Suprapubic skin (tissue), 4 donors: ENCODE measurements around the gene DIPK1A. TPM values are rescaled to one million over a fixed set of nuclear protein-coding genes. Genes with fewer than 3 reads are reported as not detected.
A peak's percentile ranks its signal among the peaks of the same experiment; 100 is the strongest.

Experiments used
- DNase-seq, 2 donors: peaks; one replicate each; pipeline ENCODE4 v3.0.0-alpha.2; 2019; ENCODE audit warnings: low spot score in 2 of 2
- H3K27ac ChIP-seq: fragments of 200-600 bp; sonication (generic); one replicate; pipeline ENCODE4 v1.5.1; 2019
- H3K27me3 ChIP-seq: fragments of 200-600 bp; sonication (generic); one replicate; pipeline ENCODE4 v1.5.1; 2019
- H3K36me3 ChIP-seq: fragments of 200-600 bp; sonication (generic); one replicate; pipeline ENCODE4 v1.5.1; 2019
- H3K4me1 ChIP-seq: fragments of 200-600 bp; sonication (generic); one replicate; pipeline ENCODE4 v1.5.1; 2019
- H3K4me3 ChIP-seq: fragments of 200-600 bp; sonication (generic); one replicate; pipeline ENCODE4 v1.5.1; 2019; ENCODE audit warnings: mild to moderate bottlenecking
- H3K9me3 ChIP-seq: fragments of 200-600 bp; sonication (generic); one replicate; pipeline ENCODE4 v1.5.1; 2019
- CTCF ChIP-seq, 2 donors: fragments of 200-600 bp in 1 of 2; fragments of 450-650 bp in 1 of 2; sonication (generic) in 1 of 2; IDR thresholded peaks; one replicate each; pipeline ENCODE4 v1.5.1; 2016 to 2019; ENCODE audit warnings: antibody characterized with exemption in 2 of 2, mild to moderate bottlenecking in 1 of 2, moderate library complexity in 1 of 2
- EP300 ChIP-seq: sonication (generic); formaldehyde crosslinking; IDR thresholded peaks from one replicate; pipeline ENCODE4 v1.6.1; 2017; ENCODE audit warnings: antibody characterized with exemption
- POLR2A ChIP-seq, 2 donors: fragments of 450-650 bp; IDR thresholded peaks; one replicate each; pipeline ENCODE4 v1.6.1; 2017; ENCODE audit warnings: antibody characterized with exemption in 2 of 2, mild to moderate bottlenecking in 2 of 2, moderate library complexity in 2 of 2
- POLR2AphosphoS5 ChIP-seq, 3 donors: sonication (generic); formaldehyde crosslinking; IDR thresholded peaks; one replicate each; pipeline ENCODE4 v1.6.1; 2017; ENCODE audit warnings: antibody characterized with exemption in 3 of 3
- WGBS: methylation state at CpG from one replicate; pipeline ENCODE4 v1.1.5; 2018; 5-methylcytosine and 5-hydroxymethylcytosine counted together
- total RNA-seq, 4 donors: library from RNA; depleted of rRNA; stranded (reverse); fragments of >200 nt; gene quantifications; one replicate each; pipeline ENCODE4 v1.1.0, GENCODE V29; 2016

Gene DIPK1A
- total RNA-seq, 4 donors from 2014 or later: 3.3 to 7.8 (median 5.3) TPM

- peaks cover 19% of the 10 kb centered on the region for H3K4me1 ChIP-seq
- no peak overlapping the region for H3K4me3 ChIP-seq
- no peaks in the 10 kb centered on the region for H3K27me3 ChIP-seq
- no peak overlapping the region for H3K27ac ChIP-seq
- DNase-seq: no peak
- WGBS: 84% methylated on average over 1 of the region's 1 CpG
- no peaks in the 10 kb centered on the region for H3K9me3 ChIP-seq
- TF ChIP-seq EP300: no peak
- TF ChIP-seq POLR2AphosphoS5 (IDR thresholded peaks at IDR 0.05): no peak
- TF ChIP-seq POLR2A (IDR thresholded peaks at IDR 0.05): no peak
- TF ChIP-seq CTCF (IDR thresholded peaks at IDR 0.05): no peak
- no peaks in the 10 kb centered on the region for H3K36me3 ChIP-seq
Measured at GRCh38 chr1:92958203-92958970, 2.9 kb downstream of the DIPK1A start.

GRCh38 chr1:92957030-92957734 is 4.1 kb downstream of the DIPK1A start:
- DNase-seq: no peak
- Histone ChIP-seq H3K27ac (no peak overlapping the region), H3K36me3 (no peaks in the 10 kb centered on the region), H3K4me1 (peaks cover 12% of the 10 kb centered on the region), H3K9me3 (no peaks in the 10 kb centered on the region), H3K27me3 (no peaks in the 10 kb centered on the region), H3K4me3 (no peak overlapping the region)
- 77% methylated on average over 5 of the region's 5 CpGs for WGBS
- TF ChIP-seq EP300: no peak
- TF ChIP-seq POLR2A (IDR thresholded peaks at IDR 0.05): no peak

GRCh38 chr1:92956254-92957029 is 4.8 kb downstream of the DIPK1A start:
- Histone ChIP-seq H3K9me3 (no peaks in the 10 kb centered on the region), H3K36me3 (no peaks in the 10 kb centered on the region), H3K27ac (no peak overlapping the region), H3K4me1 (peaks cover 10% of the 10 kb centered on the region), H3K27me3 (no peaks in the 10 kb centered on the region), H3K4me3 (no peak overlapping the region)
- WGBS: 88% methylated on average over 2 of the region's 2 CpGs
- no peak for DNase-seq
- TF ChIP-seq EP300 (no peak), POLR2A (IDR thresholded peaks at IDR 0.05) (no peak)

- Histone ChIP-seq H3K4me1 (peaks cover 10% of the 10 kb centered on the region), H3K9me3 (no peaks in the 10 kb centered on the region), H3K27me3 (no peaks in the 10 kb centered on the region), H3K27ac (no peak overlapping the region), H3K4me3 (no peak overlapping the region), H3K36me3 (no peaks in the 10 kb centered on the region)
- TF ChIP-seq POLR2A (IDR thresholded peaks at IDR 0.05): no peak
- WGBS: 87% methylated on average over 3 of the region's 3 CpGs
- DNase-seq: no peak
Measured at GRCh38 chr1:92953491-92953890, 7.8 kb downstream of the DIPK1A start.

- Histone ChIP-seq H3K27ac (no peak overlapping the region), H3K4me1 (peaks cover 10% of the 10 kb centered on the region), H3K4me3 (no peak overlapping the region), H3K27me3 (no peaks in the 10 kb centered on the region), H3K36me3 (no peaks in the 10 kb centered on the region), H3K9me3 (no peaks in the 10 kb centered on the region)
- no peak for DNase-seq
- WGBS: 100% methylated on average over 1 of the region's 1 CpG
- TF ChIP-seq CTCF (IDR thresholded peaks at IDR 0.05) (no peak), POLR2AphosphoS5 (IDR thresholded peaks at IDR 0.05) (no peak), EP300 (no peak), POLR2A (IDR thresholded peaks at IDR 0.05) (no peak)
Measured at GRCh38 chr1:92952714-92953113, 8.5 kb downstream of the DIPK1A start.

- Histone ChIP-seq H3K9me3 (no peaks in the 10 kb centered on the region), H3K36me3 (no peaks in the 10 kb centered on the region), H3K27ac (peak overlapping the region; percentile 35), H3K4me1 (peaks cover 10% of the 10 kb centered on the region), H3K4me3 (no peak overlapping the region), H3K27me3 (no peaks in the 10 kb centered on the region)
- no peak for DNase-seq
- TF ChIP-seq EP300 (no peak), CTCF (IDR thresholded peaks at IDR 0.05) (no peak), POLR2AphosphoS5 (IDR thresholded peaks at IDR 0.05) (no peak)
- WGBS: 53% methylated on average over 4 of the region's 4 CpGs
Measured at GRCh38 chr1:92951141-92951582, 10.1 kb downstream of the DIPK1A start.
